GM18870 (cell line): ENCODE data around the gene DOK4.
"Not testable (repeated sequence)": the region's sequence is repeated elsewhere in the genome, so short reads cannot be mapped to it uniquely, and the experiment has no call there.

Experiments
- ATAC-seq: cut with Tn5 transposase; IDR thresholded peaks from one replicate; pipeline ENCODE4 v1.9.1; 2021; ENCODE audit warnings: moderate library complexity; ENCODE audit not compliant: unreplicated experiment

The DOK4 gene

GRCh38 chr16:57502048-57502775 lies 15.9 kb upstream of the DOK4 start:
- no peak for ATAC-seq

- no peak for ATAC-seq
Measured at GRCh38 chr16:57501492-57501891, 15.2 kb upstream of the DOK4 start.

- no peak for ATAC-seq
Measured at GRCh38 chr16:57500578-57501111, 14.4 kb upstream of the DOK4 start.

- ATAC-seq, result not testable (repeated sequence)
Measured at GRCh38 chr16:57499941-57500340, 13.6 kb upstream of the DOK4 start.

GRCh38 chr16:57498031-57498430 lies 11.7 kb upstream of the DOK4 start:
- ATAC-seq, result no peak

- no peak for ATAC-seq
Measured at GRCh38 chr16:57497121-57497520, 10.8 kb upstream of the DOK4 start.

- no peak for ATAC-seq
Measured at GRCh38 chr16:57493767-57494166, 7.5 kb upstream of the DOK4 start.

- no peak for ATAC-seq
Measured at GRCh38 chr16:57489229-57489628, 2.9 kb upstream of the DOK4 start.

- ATAC-seq, result no peak
Measured at GRCh38 chr16:57486858-57487834, 853 bp upstream of the DOK4 start.

- ATAC-seq, result no peak
Measured at GRCh38 chr16:57485091-57485915, 990 bp downstream of the DOK4 start.

GRCh38 chr16:57484515-57485005 lies 1.7 kb downstream of the DOK4 start:
- ATAC-seq, result no peak

GRCh38 chr16:57483725-57484514 lies 2.4 kb downstream of the DOK4 start:
- no peak for ATAC-seq

GRCh38 chr16:57482845-57483545 lies 3.3 kb downstream of the DOK4 start:
- ATAC-seq, result no peak

- ATAC-seq, result no peak
Measured at GRCh38 chr16:57481421-57481820, 4.9 kb downstream of the DOK4 start.

- ATAC-seq, result no peak
Measured at GRCh38 chr16:57480754-57481230, 5.5 kb downstream of the DOK4 start.

- ATAC-seq, result no peak
Measured at GRCh38 chr16:57479976-57480753, 6.1 kb downstream of the DOK4 start.

GRCh38 chr16:57479205-57479975 lies 6.9 kb downstream of the DOK4 start:
- no peak for ATAC-seq
